ENCODE data around the gene GALNT1. TPM values are rescaled to one million over a fixed set of nuclear protein-coding genes. Genes with fewer than 3 reads are reported as not detected.

Gene GALNT1
- total and polyA plus RNA-seq, 10 of the 15 experiments (the other 5 are each of a cell fraction or from before 2014, with no cell fraction given): 8.0 to 53.7 (median 29.9) TPM

- TF ChIP-seq E2F8 (IDR thresholded peaks at IDR 0.05; ENCODE audit: low read depth, partially characterized antibody): peak; percentile 41
- TF ChIP-seq ETV6 (conservative IDR thresholded peaks at IDR 0.05 in 1 of 2, IDR thresholded peaks at IDR 0.05 in 1 of 2; ENCODE audit: borderline replicate concordance in 1 of 2, low read depth in 1 of 2): no peak; a peak in 1 of 4 replicates
- peak; percentile 91 for TF ChIP-seq MLLT1 (IDR thresholded peaks at IDR 0.05)
- no peak for TF ChIP-seq TAF1 (IDR thresholded peaks at IDR 0.05; ENCODE audit: borderline replicate concordance, low read depth, low read length)
- 0 out of 2 replicates have a peak, but pooled peaks have one; percentile 59 for TF ChIP-seq PML (IDR thresholded peaks at IDR 0.05; ENCODE audit: low read length)
- peak; percentile 100 for TF ChIP-seq MTA2 (IDR thresholded peaks at IDR 0.05; ENCODE audit: low read depth)
- no peak for TF ChIP-seq NFYB (IDR thresholded peaks at IDR 0.05; ENCODE audit: insufficient read depth, low read depth, low read length)
- TF ChIP-seq SMAD1 (IDR thresholded peaks at IDR 0.05; ENCODE audit: low read depth, partially characterized antibody): peak; percentile 76
- no peak for TF ChIP-seq ZNF274 (IDR thresholded peaks at IDR 0.05; ENCODE audit: insufficient read depth, insufficient read length)
- peak; percentile 94; the same call in 1 of the 2 replicates for TF ChIP-seq CBX5 (IDR thresholded peaks at IDR 0.05; ENCODE audit: low read depth)
- TF ChIP-seq E4F1 (IDR thresholded peaks at IDR 0.05; ENCODE audit: borderline replicate concordance, partially characterized antibody): no peak
- 0 out of 2 replicates have a peak, but pooled peaks have one; percentile 14 for TF ChIP-seq ZBTB33 (IDR thresholded peaks at IDR 0.05)
- no peak for TF ChIP-seq RFX5 (IDR thresholded peaks at IDR 0.05; ENCODE audit: low read depth, low read length)
- no peak for TF ChIP-seq HDAC6 (IDR thresholded peaks at IDR 0.05; ENCODE audit: unreplicated experiment)
- TF ChIP-seq ESRRA (IDR thresholded peaks at IDR 0.05; ENCODE audit: low read length): no peak
- peak; percentile 39; the same call in 1 of the 2 replicates for TF ChIP-seq ZSCAN29 (IDR thresholded peaks at IDR 0.05)
- no peak; the same call in none of the 2 replicates for TF ChIP-seq RUNX3 (IDR thresholded peaks at IDR 0.05; ENCODE audit: low read length)
- peak; percentile 15; the same call in 1 of the 2 replicates for TF ChIP-seq RCOR1 (conservative IDR thresholded peaks at IDR 0.05; ENCODE audit: low read depth, low read length)
- TF ChIP-seq NR2F1 (conservative IDR thresholded peaks at IDR 0.05): peak; percentile 96
- no peak for TF ChIP-seq POLR2AphosphoS5 (IDR thresholded peaks at IDR 0.05; ENCODE audit: low read length)
- no peak for TF ChIP-seq NR2C1 (IDR thresholded peaks at IDR 0.05)
- TF ChIP-seq TCF7 (IDR thresholded peaks at IDR 0.05; ENCODE audit: borderline replicate concordance): no peak
Measured at GRCh38 chr18:35577045-35577848, 4.3 kb upstream of the GALNT1 start (continued).
